Central memory CD8-positive, alpha-beta T cell (primary cell): ENCODE measurements around the gene ADAMTSL5.

Source experiments
- ATAC-seq: fragments of 150-1000 bp; cut with Tn5 transposase; replicated peaks from 2 replicates; pipeline ENCODE4 v1.10.0; 2022; ENCODE audit warnings: mild to moderate bottlenecking, moderate FRiP score, moderate number of reproducible peaks; ENCODE audit not compliant: poor library complexity, severe bottlenecking; ENCODE audit errors: extremely low read depth
- DNase-seq, 2 donors: peaks; one replicate each; pipeline ENCODE4 v3.0.0; 2021; ENCODE audit warnings: low spot score in 2 of 2
- H3K27ac Mint-ChIP-seq: one replicate; pipeline ENCODE4 v1.8.0; 2022; ENCODE audit warnings: low read depth, mild to moderate bottlenecking, moderate library complexity, mixed read lengths
- H3K27me3 Mint-ChIP-seq: one replicate; pipeline ENCODE4 v1.8.0; 2022; ENCODE audit warnings: mixed read lengths
- H3K36me3 Mint-ChIP-seq: one replicate; pipeline ENCODE4 v1.8.0; 2022; ENCODE audit warnings: mild to moderate bottlenecking, moderate library complexity, mixed read lengths; ENCODE audit not compliant: insufficient read depth
- H3K4me1 Mint-ChIP-seq: one replicate; pipeline ENCODE4 v1.8.0; 2022; ENCODE audit warnings: mixed read lengths
- H3K4me3 Mint-ChIP-seq: one replicate; pipeline ENCODE4 v1.8.0; 2022; ENCODE audit warnings: mild to moderate bottlenecking, moderate library complexity, mixed read lengths
- H3K9me3 Mint-ChIP-seq: one replicate; pipeline ENCODE4 v1.8.0; 2022; ENCODE audit warnings: mixed read lengths

ADAMTSL5 gene

DNA sequence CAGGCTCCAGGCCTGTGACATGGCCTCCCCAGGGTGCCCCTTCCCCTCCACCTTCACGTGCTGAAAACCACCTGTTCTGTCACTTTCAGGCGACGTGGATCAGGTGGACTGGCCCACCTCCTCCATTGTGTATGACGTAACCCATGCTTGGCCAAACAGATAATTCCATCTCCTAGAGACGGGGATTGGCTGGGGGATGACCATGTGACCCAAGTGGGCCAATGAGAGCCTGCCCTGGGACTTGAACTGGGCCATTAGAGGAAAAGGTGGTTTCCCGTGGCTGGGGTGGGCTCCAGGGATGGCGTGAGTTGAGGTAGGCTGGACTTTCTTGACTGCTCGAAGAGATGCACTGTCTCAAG lies 3.6 kb upstream of the ADAMTSL5 start:
- Mint-ChIP-seq H3K9me3 (no peaks in the 10 kb centered on the region), H3K27ac (no peak overlapping the region), H3K27me3 (peaks cover 10% of the 10 kb centered on the region), H3K4me3 (no peak overlapping the region), H3K4me1 (no peaks in the 10 kb centered on the region), H3K36me3 (peaks cover 1% of the 10 kb centered on the region)
- no peak for ATAC-seq
- DNase-seq = no peak

DNA sequence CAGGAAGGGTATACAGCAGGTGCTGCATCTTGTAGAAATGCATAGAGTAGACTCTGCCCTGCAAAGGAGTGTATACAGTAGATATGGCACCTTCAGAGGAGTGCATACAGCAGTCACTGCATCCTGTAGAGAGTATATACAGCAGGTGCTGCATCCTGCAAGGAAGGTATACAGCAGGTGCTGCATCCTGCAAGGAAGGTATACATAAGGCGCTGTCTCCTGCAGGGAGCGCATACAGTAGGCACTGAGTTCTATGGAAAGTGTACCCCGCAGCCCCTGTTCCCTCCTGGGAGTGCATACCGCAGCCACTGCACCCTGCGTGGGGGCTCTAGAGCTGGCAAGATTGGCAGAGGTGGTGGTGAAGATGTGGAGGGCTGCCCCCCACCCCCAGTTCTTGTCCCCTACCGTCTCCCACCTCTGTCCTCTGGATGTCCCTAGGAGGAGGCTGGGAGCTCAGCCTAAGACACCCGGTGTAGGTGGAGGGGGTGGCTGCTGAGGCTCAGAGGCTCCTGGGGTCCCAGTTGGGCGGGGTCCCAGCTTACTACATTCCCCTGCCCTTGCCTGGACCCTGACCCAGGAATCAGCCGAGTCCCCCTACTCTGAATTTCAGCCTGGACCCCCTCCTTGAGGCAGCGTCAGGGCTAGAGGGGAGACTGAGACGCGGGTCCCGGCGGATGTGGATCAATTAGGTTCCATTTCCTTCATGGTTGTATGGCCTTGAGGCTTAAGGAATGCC lies 2.3 kb upstream of the ADAMTSL5 start:
- ATAC-seq (no peak), DNase-seq (no peak)
- Mint-ChIP-seq H3K4me1 (peaks cover under 1% of the 10 kb centered on the region), H3K36me3 (peaks cover 1% of the 10 kb centered on the region), H3K4me3 (no peak overlapping the region), H3K27ac (no peak overlapping the region), H3K9me3 (no peaks in the 10 kb centered on the region), H3K27me3 (peaks cover 10% of the 10 kb centered on the region)

DNA sequence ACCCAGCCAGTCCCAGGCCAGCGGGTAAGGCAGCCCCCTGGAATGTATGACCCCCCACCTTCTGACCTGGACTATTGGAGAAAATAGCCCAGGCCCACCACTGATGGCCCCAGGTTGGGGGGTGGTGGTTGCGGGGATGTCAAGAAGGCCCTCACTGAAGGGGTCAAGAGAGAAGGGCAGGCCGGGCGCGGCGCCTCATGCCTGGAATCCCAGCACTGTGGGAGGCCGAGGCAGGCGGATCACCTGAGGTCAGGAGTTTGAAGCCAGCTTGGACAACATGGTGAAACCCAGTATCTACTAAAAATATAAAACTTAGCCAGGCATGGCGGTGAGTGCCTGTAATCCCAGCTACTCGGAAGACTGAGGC lies 1.5 kb upstream of the ADAMTSL5 start:
- H3K4me1 Mint-ChIP-seq = peaks cover 5% of the 10 kb centered on the region
- ATAC-seq (no peak), DNase-seq (no peak)
- no peaks in the 10 kb centered on the region for H3K9me3 Mint-ChIP-seq
- H3K27me3 Mint-ChIP-seq = peaks cover 10% of the 10 kb centered on the region
- H3K27ac Mint-ChIP-seq = no peak overlapping the region
- H3K36me3 Mint-ChIP-seq = peaks cover 1% of the 10 kb centered on the region
- peak overlapping the region; percentile 55 for H3K4me3 Mint-ChIP-seq

DNA sequence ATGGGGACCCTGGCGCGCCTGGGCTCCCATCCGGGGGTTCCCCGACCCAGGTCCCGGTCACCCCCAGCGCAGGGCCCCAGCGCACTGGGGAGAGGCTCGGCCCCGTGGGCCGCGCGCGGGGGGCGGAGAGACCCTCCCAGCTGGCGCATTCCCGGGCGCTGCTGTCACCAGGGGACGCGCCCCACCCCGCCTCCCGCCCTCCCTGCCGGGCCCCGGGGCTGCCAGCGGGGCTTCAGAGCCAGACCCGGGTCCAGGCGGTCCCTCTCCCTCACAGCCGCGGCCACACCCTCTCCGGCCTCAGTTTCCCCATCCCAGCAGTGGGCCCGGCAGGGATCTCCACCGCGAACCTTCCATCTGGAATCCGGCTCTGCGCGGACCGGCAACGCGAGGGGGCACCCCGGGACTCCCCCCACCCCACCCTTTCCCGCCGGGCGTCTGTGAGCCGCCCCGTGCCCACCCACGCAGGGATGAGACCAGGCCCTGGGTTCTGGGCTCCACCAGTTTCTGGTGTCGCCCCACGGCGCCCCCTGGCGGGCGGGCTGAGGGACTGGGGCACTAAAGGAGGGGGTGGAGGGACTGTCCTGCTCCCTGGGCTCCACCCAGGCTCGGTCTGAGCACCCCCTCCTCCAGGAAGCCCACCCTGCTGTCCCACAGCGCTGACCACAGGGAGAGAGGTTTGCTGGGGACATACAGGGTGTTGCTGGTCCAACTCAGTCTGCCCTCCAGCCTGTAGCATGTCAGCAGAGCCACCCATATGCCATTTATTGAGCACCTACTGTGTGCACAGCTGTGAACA lies 878 bp upstream of the ADAMTSL5 start:
- H3K4me3 Mint-ChIP-seq = peak overlapping the region; percentile 55

DNA sequence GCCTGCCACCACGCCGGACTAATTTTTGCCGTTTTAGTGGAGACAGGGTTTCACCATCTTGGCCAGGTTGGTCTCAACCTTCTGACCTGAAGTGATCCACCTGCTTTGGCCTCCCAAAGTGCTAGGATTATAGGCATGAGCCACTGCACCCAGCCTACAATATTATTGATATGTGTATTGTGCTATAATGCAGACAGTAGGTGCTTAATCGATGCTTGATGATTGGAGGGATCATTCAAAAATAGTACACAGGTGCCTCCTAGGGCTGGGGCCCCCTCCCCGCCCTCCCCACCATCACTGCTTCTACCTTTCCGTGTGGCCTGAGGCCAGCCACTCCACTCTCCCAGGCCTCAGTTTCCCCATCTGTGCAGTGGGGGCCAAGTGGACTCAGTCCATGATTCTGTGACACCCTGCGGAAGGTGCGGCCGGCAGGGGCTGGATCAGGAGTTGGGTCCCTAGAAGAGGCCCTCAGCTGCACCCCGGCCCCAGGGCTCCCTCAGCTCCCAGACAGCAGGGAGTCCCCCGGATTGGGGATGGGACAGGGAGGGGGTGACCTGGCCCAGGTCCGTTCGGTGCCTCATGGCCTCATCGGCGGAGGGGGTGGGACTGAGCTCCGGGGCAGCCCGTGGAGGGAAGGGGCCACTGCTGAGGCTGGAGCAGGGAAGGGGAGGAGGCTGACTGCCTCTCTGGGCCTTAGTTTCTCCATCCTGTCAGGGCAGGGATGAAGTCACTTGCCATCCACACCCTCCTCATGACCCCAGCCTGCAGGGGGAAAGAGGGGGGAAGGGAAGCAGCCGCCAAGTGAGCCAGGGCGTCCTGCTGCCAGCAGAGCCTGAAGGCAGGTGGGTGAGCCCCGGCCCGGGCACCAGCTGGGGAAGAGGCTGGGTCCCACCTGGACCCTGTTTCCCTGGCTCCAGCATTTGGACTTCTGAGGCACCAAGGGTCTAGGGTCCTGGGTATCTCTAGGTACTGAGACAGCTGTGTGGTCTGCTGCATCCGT lies 1.2 kb downstream of the ADAMTSL5 start:
- no peak for ATAC-seq
- Mint-ChIP-seq H3K4me3 (peak overlapping the region; percentile 60), H3K9me3 (no peaks in the 10 kb centered on the region), H3K36me3 (peaks cover 4% of the 10 kb centered on the region), H3K27me3 (peaks cover 8% of the 10 kb centered on the region), H3K4me1 (peaks cover 13% of the 10 kb centered on the region), H3K27ac (no peak overlapping the region)
- no peak for DNase-seq

More for the DNA sequence above, 878 bp upstream of the ADAMTSL5 start:
- H3K36me3 Mint-ChIP-seq = peaks cover 1% of the 10 kb centered on the region
- H3K27ac Mint-ChIP-seq = no peak overlapping the region
- no peaks in the 10 kb centered on the region for H3K9me3 Mint-ChIP-seq
- H3K27me3 Mint-ChIP-seq = peaks cover 10% of the 10 kb centered on the region
- DNase-seq (peak; percentile 40 to 45), ATAC-seq (peak; percentile 54)
- H3K4me1 Mint-ChIP-seq = peaks cover 5% of the 10 kb centered on the region

DNA sequence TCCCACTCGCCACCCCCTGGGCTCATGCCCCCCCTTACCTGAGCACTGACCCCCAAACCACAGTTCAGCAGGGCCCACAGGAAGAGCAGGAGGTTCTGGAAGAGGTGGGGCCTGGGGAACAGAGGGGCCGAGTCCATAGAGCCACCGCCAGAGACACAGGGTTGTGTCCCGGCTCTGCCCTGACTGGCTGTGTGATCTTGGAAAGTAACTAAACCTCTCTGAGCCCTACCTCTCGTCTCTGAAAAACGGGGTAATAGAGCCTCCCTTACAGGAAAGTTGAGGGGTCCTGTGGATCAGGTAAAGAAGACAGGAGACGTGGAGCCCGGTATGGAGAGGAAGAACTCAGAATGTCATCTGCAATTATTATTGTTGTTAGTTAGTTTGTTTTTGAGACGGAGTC lies 2.0 kb downstream of the ADAMTSL5 start:
- Mint-ChIP-seq H3K27me3 (peaks cover under 1% of the 10 kb centered on the region), H3K4me3 (no peak overlapping the region), H3K27ac (no peak overlapping the region)

DNA sequence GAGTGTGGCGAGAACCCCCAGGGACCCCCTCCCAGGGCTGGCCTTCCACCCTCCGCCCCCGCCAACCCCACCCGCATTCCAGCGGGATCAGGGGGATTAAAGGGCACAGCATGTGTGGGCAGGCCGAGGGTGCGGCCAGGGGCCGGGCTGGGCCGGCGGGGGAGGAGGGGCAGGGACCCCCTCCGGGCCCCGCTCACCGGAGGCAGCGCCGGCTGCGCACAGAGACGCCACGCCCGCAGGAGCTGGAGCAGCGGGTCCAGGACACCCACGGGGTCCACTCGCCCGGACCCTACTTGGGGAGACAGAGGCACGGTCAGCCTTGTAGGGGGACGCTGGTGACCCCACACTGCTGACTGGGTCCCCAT lies 2.4 kb downstream of the ADAMTSL5 start:
- Mint-ChIP-seq H3K27ac (no peak overlapping the region), H3K36me3 (peaks cover 5% of the 10 kb centered on the region), H3K4me1 (peaks cover 19% of the 10 kb centered on the region), H3K4me3 (no peak overlapping the region), H3K9me3 (peaks cover 5% of the 10 kb centered on the region), H3K27me3 (no peaks in the 10 kb centered on the region)
- DNase-seq (no peak), ATAC-seq (no peak)

More for the DNA sequence above, 2.0 kb downstream of the ADAMTSL5 start:
- no peak for ATAC-seq
- Mint-ChIP-seq H3K36me3 (peaks cover 5% of the 10 kb centered on the region), H3K9me3 (peaks cover 5% of the 10 kb centered on the region), H3K4me1 (peaks cover 19% of the 10 kb centered on the region)
- DNase-seq = no peak

DNA sequence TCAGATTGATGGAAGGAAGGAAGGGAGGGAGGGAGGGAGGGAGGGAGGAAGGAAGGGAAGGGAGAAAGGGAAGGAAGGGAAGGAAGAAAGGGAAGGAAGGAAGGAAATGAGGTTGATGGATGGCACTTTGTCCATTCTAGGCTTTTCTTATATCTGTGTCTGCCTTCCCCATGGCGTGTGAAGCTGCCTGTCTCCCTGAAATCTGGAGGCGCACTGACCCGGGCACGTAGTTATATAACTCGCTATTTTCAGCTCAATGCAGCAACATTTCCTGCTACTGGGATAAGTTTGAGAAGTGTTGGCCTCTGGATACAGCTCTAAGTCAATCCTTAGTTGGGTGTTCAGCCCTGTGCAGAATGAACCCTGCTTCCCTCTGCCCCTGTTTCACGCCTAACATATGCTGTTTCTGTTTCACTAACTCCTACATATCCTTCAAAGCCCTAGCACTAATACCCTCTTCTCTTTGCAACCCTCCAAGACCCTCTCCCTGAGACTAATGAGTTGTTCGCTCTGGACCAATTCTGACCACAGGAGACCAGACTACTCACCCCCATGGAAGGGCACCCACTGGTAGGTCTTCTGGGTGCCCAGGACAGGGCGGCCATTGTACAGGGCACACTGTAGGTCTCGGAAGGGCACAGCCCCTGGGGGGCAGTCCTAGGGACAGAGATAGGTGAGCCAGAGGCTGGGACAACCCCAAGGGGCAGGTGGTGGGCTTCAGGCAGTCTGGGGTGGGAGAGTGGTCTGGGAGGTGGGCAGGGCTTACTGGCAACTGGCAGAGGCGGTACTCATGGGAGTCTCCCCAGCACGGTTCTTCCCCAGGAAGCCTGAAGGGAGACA lies 3.0 kb downstream of the ADAMTSL5 start:
- Mint-ChIP-seq H3K9me3 (peaks cover 5% of the 10 kb centered on the region), H3K27me3 (no peaks in the 10 kb centered on the region), H3K4me1 (peaks cover 19% of the 10 kb centered on the region), H3K4me3 (no peak overlapping the region), H3K27ac (no peak overlapping the region), H3K36me3 (peaks cover 5% of the 10 kb centered on the region)
- DNase-seq = no peak
- ATAC-seq = no peak

DNA sequence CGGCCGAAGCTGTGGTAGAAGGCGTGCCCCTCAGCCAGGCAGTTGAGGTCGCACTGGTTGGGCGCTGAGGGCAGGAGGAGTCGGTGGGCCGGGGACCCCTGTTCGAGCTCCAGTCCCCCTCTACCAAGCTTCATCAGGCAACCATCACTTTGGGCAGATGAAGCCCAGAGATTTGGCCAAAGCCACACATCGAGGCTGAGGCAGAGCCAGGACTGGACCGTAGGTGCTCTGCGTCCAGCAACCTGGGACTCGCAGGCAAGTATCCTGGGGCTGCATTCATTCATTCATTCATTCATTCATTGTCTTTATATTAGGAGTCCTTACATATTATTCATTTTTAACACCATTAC lies 4.3 kb downstream of the ADAMTSL5 start:
- peaks cover 4% of the 10 kb centered on the region for H3K36me3 Mint-ChIP-seq
- peak overlapping the region; percentile 31 for H3K4me3 Mint-ChIP-seq
- DNase-seq (no peak), ATAC-seq (no peak)
- peaks cover 5% of the 10 kb centered on the region for H3K9me3 Mint-ChIP-seq
- H3K27me3 Mint-ChIP-seq = no peaks in the 10 kb centered on the region
- no peak overlapping the region for H3K27ac Mint-ChIP-seq
- H3K4me1 Mint-ChIP-seq = peaks cover 19% of the 10 kb centered on the region

DNA sequence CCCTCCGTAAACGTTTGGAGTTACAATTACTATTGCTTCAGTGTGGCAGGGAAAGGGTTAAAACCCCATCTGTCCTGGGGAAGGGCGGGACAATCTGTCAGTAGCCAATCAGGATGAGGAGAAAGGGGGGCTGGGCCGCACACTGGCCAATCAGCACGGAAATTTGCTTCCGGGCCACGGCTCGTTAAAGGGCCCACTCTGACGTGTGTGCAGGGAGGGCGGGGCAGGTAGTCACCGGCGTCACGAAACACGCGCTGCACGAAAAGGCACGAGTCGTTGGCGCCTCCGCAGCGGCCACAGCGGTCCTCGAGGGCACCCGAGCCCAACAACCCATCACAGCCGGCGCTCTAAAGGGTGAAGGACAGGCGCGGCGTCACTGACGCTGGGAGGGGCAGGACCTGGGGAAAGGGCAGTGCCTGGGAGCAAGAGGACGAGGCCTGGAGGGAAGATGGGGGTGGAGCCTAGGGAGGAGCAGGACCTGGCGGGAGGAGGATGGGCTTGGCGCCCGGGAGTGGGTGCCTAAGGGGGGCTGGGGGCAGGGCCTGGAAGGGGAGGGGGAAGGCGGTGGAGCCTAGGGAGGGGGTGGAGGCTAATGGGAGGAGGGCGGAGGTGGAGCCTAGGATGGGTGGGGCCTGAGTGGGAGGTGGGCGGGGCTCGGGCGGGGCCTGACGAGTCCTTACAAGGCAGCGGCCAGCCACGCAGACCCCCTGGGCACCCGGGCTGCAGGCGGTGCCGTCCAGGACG lies 4.9 kb downstream of the ADAMTSL5 start:
- peak overlapping the region; percentile 80 for H3K27ac Mint-ChIP-seq
- H3K27me3 Mint-ChIP-seq = peaks cover 3% of the 10 kb centered on the region
- DNase-seq = peak; percentile 83 to 92

DNA sequence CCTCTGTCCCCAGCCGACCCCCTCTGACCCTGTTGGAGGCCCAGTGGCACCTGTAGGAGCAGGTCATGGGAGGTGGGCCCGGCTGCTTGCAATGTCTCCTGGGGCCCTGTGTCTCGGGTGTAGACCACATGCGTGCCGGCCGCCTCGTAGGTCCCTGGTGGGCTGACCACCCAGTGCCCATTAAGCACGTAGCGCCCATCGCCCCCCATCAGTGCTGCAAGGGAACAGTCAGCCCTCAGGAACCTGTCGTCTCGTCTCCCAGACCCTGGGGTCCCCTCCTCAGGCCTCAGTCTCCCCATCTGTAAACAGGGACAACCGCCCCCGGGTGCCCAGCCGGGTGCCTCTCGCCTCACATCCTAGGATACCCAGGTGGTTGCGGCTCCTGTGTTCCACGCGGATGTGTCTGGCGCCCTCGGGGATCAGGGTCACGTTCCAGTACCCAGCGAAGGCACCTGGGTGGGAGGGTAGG lies 5.6 kb downstream of the ADAMTSL5 start:
- Mint-ChIP-seq H3K4me3 (peak overlapping the region; percentile 77), H3K9me3 (peaks cover 5% of the 10 kb centered on the region), H3K36me3 (peaks cover 6% of the 10 kb centered on the region), H3K27me3 (peaks cover 10% of the 10 kb centered on the region), H3K4me1 (peaks cover 19% of the 10 kb centered on the region), H3K27ac (peak overlapping the region; percentile 80)
- DNase-seq (no peak), ATAC-seq (no peak)

More for the DNA sequence above, 4.9 kb downstream of the ADAMTSL5 start:
- peaks cover 4% of the 10 kb centered on the region for H3K36me3 Mint-ChIP-seq
- H3K4me1 Mint-ChIP-seq = peaks cover 19% of the 10 kb centered on the region
- H3K4me3 Mint-ChIP-seq = peak overlapping the region; percentile 77
- H3K9me3 Mint-ChIP-seq = peaks cover 5% of the 10 kb centered on the region
- peak; percentile 97 for ATAC-seq
